ENCODE data around the gene CRNKL1. TPM values are rescaled to one million over a fixed set of nuclear protein-coding genes. Genes with fewer than 3 reads are reported as not detected.

The CRNKL1 gene
- polyA plus RNA-seq, 3 donors: 4.0 to 7.4 (median 5.9) TPM

GRCh38 chr20:20073801-20074371 is 21.6 kb upstream of the CRNKL1 start:
- Mint-ChIP-seq H3K4me1 (peaks cover 8% of the 10 kb centered on the region), H3K27me3 (ENCODE audit: low read depth in 3 of 3) (peaks cover 3 to 11% (median 5%) of the 10 kb centered on the region in 3 donors), H3K4me3 (no peak overlapping the region), H3K9me3 (peaks cover 0 to 2% (median 0%) of the 10 kb centered on the region in 7 donors), H3K27ac (no peak overlapping the region), H3K36me3 (no peaks in the 10 kb centered on the region)
- Histone ChIP-seq H3K27me3 (ENCODE audit: control insufficient read depth in 2 of 2, insufficient read depth in 2 of 2, low read length in 2 of 2) (no peaks in the 10 kb centered on the region), H3K27ac (ENCODE audit: low read depth in 1 of 2, low read length in 2 of 2) (no peak overlapping the region), H3K79me2 (ENCODE audit: insufficient read depth, low read length) (no peaks in the 10 kb centered on the region), H3K4me1 (ENCODE audit: control insufficient read depth in 1 of 2, insufficient read depth in 2 of 2, low read length in 2 of 2) (no peaks in the 10 kb centered on the region), H3K4me2 (replicated peaks; ENCODE audit: extremely low read depth, low read length, poor library complexity, severe bottlenecking) (no peak overlapping the region), H3K4me3 (replicated peaks in 1 of 3; ENCODE audit: low read depth in 2 of 3, low read length in 3 of 3) (no peak overlapping the region), H3K9ac (ENCODE audit: insufficient read depth, low read length, poor library complexity, severe bottlenecking) (no peak overlapping the region), H3K36me3 (replicated peaks in 1 of 2; ENCODE audit: control insufficient read depth in 1 of 2, insufficient read depth in 2 of 2, low read length in 2 of 2) (no peaks in the 10 kb centered on the region), H2AFZ (ENCODE audit: insufficient read depth, low read depth, low read length, poor library complexity, severe bottlenecking) (no peak overlapping the region), H3K9me3 (replicated peaks in 1 of 2; ENCODE audit: control insufficient read depth in 1 of 2, insufficient read depth in 1 of 2, low read length in 2 of 2) (no peaks in the 10 kb centered on the region), H4K20me1 (ENCODE audit: insufficient read depth, low read length) (no peaks in the 10 kb centered on the region)
- no peak for TF ChIP-seq CTCF (IDR thresholded peaks at IDR 0.05)
- DNase-seq: no peak
- intact Hi-C loops (cut with micrococcal nuclease): no loop called here
- 80% methylated on average over 10 of the region's 15 CpGs for WGBS (ENCODE audit: insufficient coverage)

GRCh38 chr20:20070871-20071726 is 18.8 kb upstream of the CRNKL1 start:
- H3K4me2 ChIP-seq (replicated peaks; ENCODE audit: extremely low read depth, low read length, poor library complexity, severe bottlenecking): no peak overlapping the region
- Mint-ChIP-seq H3K27me3 (ENCODE audit: low read depth in 3 of 3) (peaks cover 4 to 11% (median 7%) of the 10 kb centered on the region in 3 donors), H3K9me3 (peaks cover 0 to 2% (median 0%) of the 10 kb centered on the region in 7 donors), H3K27ac (peak overlapping the region in 2 of 7 donors; percentile 21 to 51), H3K4me1 (peaks cover 8% of the 10 kb centered on the region), H3K36me3 (no peaks in the 10 kb centered on the region), H3K4me3 (no peak overlapping the region)
- intact Hi-C loops (cut with micrococcal nuclease): no loop called here
- no peak overlapping the region for H3K4me3 ChIP-seq (replicated peaks in 1 of 3; ENCODE audit: low read depth in 2 of 3, low read length in 3 of 3)
- WGBS (ENCODE audit: insufficient coverage): 84% methylated on average over 8 of the region's 10 CpGs
- no peaks in the 10 kb centered on the region for H3K79me2 ChIP-seq (ENCODE audit: insufficient read depth, low read length)
- H4K20me1 ChIP-seq (ENCODE audit: insufficient read depth, low read length): no peaks in the 10 kb centered on the region
- no peaks in the 10 kb centered on the region for H3K36me3 ChIP-seq (replicated peaks in 1 of 2; ENCODE audit: control insufficient read depth in 1 of 2, insufficient read depth in 2 of 2, low read length in 2 of 2)
- H3K4me1 ChIP-seq (ENCODE audit: control insufficient read depth in 1 of 2, insufficient read depth in 2 of 2, low read length in 2 of 2): no peaks in the 10 kb centered on the region
- H3K27me3 ChIP-seq (ENCODE audit: control insufficient read depth in 2 of 2, insufficient read depth in 2 of 2, low read length in 2 of 2): no peaks in the 10 kb centered on the region
- H3K9ac ChIP-seq (ENCODE audit: insufficient read depth, low read length, poor library complexity, severe bottlenecking): no peak overlapping the region
- no peak for DNase-seq
- no peak for TF ChIP-seq CTCF (IDR thresholded peaks at IDR 0.05)
- H2AFZ ChIP-seq (ENCODE audit: insufficient read depth, low read depth, low read length, poor library complexity, severe bottlenecking): peak overlapping the region; percentile 56
- no peaks in the 10 kb centered on the region for H3K9me3 ChIP-seq (replicated peaks in 1 of 2; ENCODE audit: control insufficient read depth in 1 of 2, insufficient read depth in 1 of 2, low read length in 2 of 2)
- H3K27ac ChIP-seq (ENCODE audit: low read depth in 1 of 2, low read length in 2 of 2): no peak overlapping the region
